ENCODE measurements around the gene ABHD16B. TPM values are rescaled to one million over a fixed set of nuclear protein-coding genes. Genes with fewer than 3 reads are reported as not detected.

Gene ABHD16B
- polyA plus RNA-seq, 2 of the 4 experiments (the other 2 are of a cell fraction) = not detected

DNA sequence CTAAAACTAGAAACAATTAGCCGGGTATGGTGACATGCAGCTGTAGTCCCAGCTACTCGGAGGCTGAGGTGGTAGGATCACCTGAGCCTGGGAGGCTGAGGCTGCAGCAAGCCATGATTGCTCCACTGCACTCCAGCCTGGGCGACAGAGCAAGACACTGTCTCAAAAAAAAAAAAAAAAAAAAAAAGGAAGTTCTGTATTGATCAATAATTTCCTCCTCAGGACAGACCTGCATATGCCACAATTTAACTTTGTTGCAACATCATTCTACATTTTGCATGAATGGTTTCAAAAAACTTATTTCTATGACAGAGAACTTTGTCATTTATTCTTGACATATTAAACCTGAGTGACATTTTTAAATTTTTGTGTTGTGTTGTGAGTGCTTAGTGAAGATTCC, 39.1 kb downstream of the ABHD16B start:
- FAIRE-seq (no peak), DNase-seq (ENCODE audit: low read depth in 1 of 2, low spot score in 1 of 2) (no peak), ATAC-seq (no peak)
- Histone ChIP-seq H3K27ac (no peak overlapping the region), H3K9me3 (no peaks in the 10 kb centered on the region), H3K4me1 (peaks cover 12% of the 10 kb centered on the region), H3K4me2 (no peak overlapping the region), H3K4me3 (no peak overlapping the region)
- WGBS (ENCODE audit: missing lambda C conversion rate) = 92% methylated on average over 3 of the region's 3 CpGs
- TF ChIP-seq EP300 (IDR thresholded peaks at IDR 0.05) (no peak), SMC3 (IDR thresholded peaks at IDR 0.05) (no peak), CBX8 (IDR thresholded peaks at IDR 0.05) (no peak), TFCP2L1 (CRISPR knock-in tag; IDR thresholded peaks at IDR 0.05) (no peak), FOXS1 (CRISPR knock-in tag; IDR thresholded peaks at IDR 0.05) (no peak), RAD21 (conservative IDR thresholded peaks at IDR 0.05 in 1 of 2, IDR thresholded peaks at IDR 0.05 in 1 of 2) (no peak), FOSL2 (IDR thresholded peaks at IDR 0.05) (no peak), FOSL2 (CRISPR knock-in tag; IDR thresholded peaks at IDR 0.05) (no peak), CEBPB (IDR thresholded peaks at IDR 0.05) (no peak), NFE2L2 (conservative IDR thresholded peaks at IDR 0.05; ENCODE audit: low read length) (no peak), POLR2AphosphoS2 (conservative IDR thresholded peaks at IDR 0.05; ENCODE audit: low read length) (no peak), ZSCAN20 (CRISPR knock-in tag; IDR thresholded peaks at IDR 0.05) (no peak), HOXB13 (CRISPR knock-in tag; IDR thresholded peaks at IDR 0.05; ENCODE audit: low read depth) (no peak), MAZ (IDR thresholded peaks at IDR 0.05; ENCODE audit: borderline replicate concordance, low read depth, low read length) (no peak), RCOR1 (IDR thresholded peaks at IDR 0.05; ENCODE audit: low read depth, low read length) (no peak), RNF2 (IDR thresholded peaks at IDR 0.05; ENCODE audit: borderline replicate concordance, low read depth) (no peak)
- TF ChIP-seq, protein P1, sequence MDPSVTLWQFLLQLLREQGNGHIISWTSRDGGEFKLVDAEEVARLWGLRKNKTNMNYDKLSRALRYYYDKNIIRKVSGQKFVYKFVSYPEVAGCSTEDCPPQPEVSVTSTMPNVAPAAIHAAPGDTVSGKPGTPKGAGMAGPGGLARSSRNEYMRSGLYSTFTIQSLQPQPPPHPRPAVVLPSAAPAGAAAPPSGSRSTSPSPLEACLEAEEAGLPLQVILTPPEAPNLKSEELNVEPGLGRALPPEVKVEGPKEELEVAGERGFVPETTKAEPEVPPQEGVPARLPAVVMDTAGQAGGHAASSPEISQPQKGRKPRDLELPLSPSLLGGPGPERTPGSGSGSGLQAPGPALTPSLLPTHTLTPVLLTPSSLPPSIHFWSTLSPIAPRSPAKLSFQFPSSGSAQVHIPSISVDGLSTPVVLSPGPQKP (IDR thresholded peaks at IDR 0.05; ENCODE audit: low read depth, low read length) = no peak
- POLR2A ChIA-PET = no interaction called here
- CTCF ChIA-PET = interaction anchor here (1.6 kb wide), 1 partner anchor 9 kb away, joined by 4 read pairs; no protein-coding TSS in a partner anchor

DNA sequence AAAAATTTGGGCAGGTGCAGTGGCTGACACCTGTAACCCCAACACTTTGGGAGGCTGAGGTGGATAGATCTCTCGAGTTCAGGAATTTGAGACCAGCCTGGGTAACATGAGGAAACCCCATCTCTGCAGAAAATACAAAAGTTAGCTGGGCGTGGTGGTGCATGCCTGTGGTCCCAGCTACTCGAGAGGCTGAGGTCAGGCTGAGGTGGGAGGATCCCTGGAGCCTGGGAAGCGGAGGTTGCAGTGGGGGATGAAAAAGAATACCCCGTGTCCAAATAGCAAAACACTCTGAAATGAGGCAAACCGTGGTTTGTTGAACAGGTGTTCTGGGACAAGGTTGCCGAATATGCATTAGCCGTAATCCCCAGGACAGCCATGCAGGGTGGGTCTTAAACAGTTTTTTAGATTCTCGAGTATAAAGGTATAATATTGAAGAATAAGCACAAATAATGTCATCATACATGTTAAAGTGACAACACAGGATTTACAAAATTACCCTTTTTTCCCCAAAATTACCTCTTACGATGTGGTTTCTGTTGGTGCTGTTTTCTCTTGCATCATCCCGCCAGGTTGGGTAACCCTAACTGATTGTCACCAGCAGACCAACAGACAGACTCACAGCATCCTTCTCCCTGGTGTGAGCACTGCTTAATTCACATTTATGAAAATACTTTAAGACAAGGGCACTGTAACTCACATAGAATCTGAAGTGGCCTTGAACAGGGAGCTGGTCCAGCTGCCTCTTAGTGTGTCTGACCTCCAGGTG, 42.7 kb downstream of the ABHD16B start:
- FAIRE-seq (no peak), ATAC-seq (0 out of 6 replicates have a peak, but pooled peaks of 1 of the 2 experiments have one; percentile 19)

More for the DNA sequence above, 42.7 kb downstream of the ABHD16B start:
- Histone ChIP-seq H3K4me3 (no peak overlapping the region), H3K4me1 (peaks cover 5% of the 10 kb centered on the region; the same call in 1 of the 3 replicates), H3K9me3 (no peaks in the 10 kb centered on the region), H3K27ac (no peak overlapping the region), H3K4me2 (no peak overlapping the region)
- TF ChIP-seq EHF (CRISPR knock-in tag; IDR thresholded peaks at IDR 0.05) (no peak), HOXB5 (CRISPR knock-in tag; IDR thresholded peaks at IDR 0.05) (no peak), MAZ (IDR thresholded peaks at IDR 0.05; ENCODE audit: borderline replicate concordance, low read depth, low read length) (no peak), RAD21 (conservative IDR thresholded peaks at IDR 0.05 in 1 of 2, IDR thresholded peaks at IDR 0.05 in 1 of 2) (no peak), FOXS1 (CRISPR knock-in tag; IDR thresholded peaks at IDR 0.05) (no peak), HDAC2 (IDR thresholded peaks at IDR 0.05) (no peak), MAFK (IDR thresholded peaks at IDR 0.05; ENCODE audit: partially characterized antibody) (no peak), BCL3 (IDR thresholded peaks at IDR 0.05) (no peak), ZC3H11A (IDR thresholded peaks at IDR 0.05) (no peak)
- CTCF ChIA-PET = no interaction called here
- POLR2A ChIA-PET = interaction anchor here (0.7 kb wide), 1 partner anchor 199 kb away, joined by 3 read pairs; no protein-coding TSS in a partner anchor
- no peak for DNase-seq (ENCODE audit: low read depth in 1 of 2, low spot score in 1 of 2)
- 93% methylated on average over 11 of the region's 11 CpGs for WGBS (ENCODE audit: missing lambda C conversion rate)

Measured in A549 (cell line).